Activated T-helper 1 cell treated with anti-CD3 and anti-CD28 coated beads, Interleukin-2, amount 50 U/mL, for 16 hours (primary cell): ENCODE data around the gene USH2A.

Source experiments
- DNase-seq, 2 donors: peaks; one replicate each; pipeline ENCODE4 v3.0.0-alpha.2; 2020; ENCODE audit warnings: low read depth in 1 of 2, low spot score in 1 of 2

The USH2A gene

DNA sequence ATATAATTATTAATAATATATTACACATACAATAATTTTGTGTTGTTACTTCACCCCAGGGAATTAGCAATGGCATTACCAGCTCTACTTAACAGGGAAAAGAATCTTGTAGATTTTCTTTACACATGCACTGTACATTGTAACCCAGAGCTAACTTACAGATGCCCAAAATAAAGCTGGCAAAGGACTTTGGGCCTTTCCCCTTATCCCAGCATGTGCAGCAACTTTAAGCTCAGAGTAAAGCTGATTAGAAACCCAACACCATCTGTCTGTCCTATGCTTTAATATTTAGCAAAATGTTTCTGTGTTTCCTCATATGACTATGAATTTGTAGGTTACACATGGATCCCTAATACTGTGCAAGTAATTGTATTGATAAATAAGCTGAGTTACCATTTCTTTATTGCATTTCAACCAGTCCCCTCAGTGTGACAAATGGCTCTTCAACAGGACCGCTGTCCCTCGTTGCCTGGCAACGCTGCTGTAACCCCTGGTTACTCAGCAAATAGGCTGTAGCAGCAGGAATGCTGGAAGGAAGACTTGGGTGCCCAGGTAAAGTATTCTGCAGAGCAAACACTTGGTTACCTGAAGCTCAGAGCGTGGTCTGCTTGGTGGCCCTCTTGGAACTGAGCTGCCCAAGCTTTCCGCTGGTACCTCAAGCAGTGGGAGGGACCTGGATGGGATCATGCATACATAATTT is at the start of gene USH2A:
Gene USH2A (minus strand): TSS at position 628 of the 700 bp plus-strand sequence. CDS start 1,112 bp downstream, outside the sequence.
- no peak for DNase-seq

DNA sequence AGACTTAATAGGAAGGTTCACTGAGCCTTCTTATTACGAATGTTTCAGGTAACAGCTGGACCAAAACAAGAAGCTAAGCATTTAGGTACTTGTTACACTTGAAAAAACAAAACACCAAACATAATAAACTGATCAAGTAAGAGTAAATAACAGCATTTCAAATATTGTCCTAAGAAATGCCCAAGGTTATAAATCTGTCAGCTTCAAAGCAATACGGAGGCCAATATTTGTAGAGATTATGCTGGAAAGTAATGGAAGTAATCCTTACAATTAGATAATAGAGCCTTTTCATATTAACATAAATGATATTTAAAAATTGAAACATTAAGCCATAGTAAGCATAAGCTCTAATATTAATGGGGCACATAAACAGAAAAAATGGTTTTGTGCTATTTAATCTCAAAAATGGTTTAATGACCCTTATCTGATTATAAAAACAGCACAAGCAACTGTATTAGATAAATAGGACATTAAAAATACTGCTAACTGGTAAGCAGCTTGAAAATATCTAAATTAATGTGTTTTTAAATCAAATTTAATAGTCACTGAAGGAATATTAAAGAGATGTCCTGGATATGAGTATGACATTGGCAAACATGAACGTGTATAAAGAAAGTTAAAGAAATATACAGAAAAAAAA is 43.0 kb upstream of the USH2A start:
- no peak for DNase-seq

DNA sequence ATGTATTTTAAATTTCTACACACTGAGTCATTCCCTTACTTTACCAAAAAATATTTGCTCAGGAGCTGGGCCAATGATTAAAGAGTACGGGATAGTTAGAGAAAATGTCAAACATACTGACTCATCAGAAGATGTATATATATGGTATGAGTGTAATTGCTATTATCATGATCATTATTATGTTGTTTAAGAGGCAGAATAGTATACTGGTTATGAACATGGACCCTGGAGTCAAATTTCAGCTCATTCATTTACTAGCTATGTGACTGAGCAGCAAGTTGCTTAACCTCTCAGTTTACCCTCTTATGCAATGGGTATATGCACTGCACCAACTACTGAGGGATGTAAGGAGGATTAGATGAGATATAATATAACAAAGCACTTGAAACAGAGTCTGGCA is 41.2 kb upstream of the USH2A start:
- no peak for DNase-seq

GRCh38 chr1:216462066-216462775 is 39.0 kb upstream of the USH2A start:
- no peak for DNase-seq

GRCh38 chr1:216461466-216461865 is 38.2 kb upstream of the USH2A start:
- no peak for DNase-seq

- DNase-seq = no peak
Observed at GRCh38 chr1:216459651-216460207, 36.5 kb upstream of the USH2A start.

- no peak for DNase-seq
Observed at GRCh38 chr1:216458812-216459211, 35.6 kb upstream of the USH2A start.

- no peak for DNase-seq
Observed at GRCh38 chr1:216457356-216457755, 34.1 kb upstream of the USH2A start.

DNA sequence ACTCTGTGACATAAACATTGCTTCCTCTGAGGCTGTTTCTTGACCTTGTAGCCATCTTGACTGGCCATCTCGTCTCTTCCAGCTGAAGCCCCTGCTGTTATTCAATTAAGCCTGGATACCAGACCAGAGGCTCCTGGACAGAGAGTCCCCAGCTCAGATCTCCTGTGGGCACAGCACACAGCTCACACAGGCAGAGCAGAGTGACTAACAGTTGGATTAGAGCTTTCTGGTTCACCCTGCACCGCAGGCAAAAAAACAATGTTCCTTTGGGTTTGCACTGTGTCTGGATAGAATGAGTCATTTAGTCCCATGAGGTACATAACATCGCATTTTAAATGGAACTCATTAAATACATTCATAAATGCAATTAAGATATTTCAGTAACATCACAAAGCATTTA is 33.4 kb upstream of the USH2A start:
- DNase-seq = no peak

- no peak for DNase-seq
Observed at GRCh38 chr1:216453777-216454176, 30.5 kb upstream of the USH2A start.

DNA sequence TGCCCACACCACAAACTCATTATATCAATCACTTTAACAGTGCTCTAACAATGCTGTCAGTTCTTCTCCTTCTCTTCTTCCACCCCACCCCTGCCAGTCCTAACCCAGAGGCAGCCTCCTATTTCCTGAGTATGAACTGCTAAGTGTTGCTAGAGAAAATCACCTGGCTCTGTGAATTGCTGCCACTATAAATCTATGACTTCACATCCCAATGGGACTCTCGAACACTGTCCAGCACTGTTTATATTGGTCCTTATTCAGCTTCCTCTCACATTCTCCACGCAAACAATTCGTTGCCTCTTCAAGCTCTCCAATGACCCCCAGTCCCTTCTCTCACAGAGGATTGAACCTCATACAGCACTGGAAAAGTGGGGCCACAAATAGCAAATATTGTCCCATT is 27.0 kb upstream of the USH2A start:
- no peak for DNase-seq

- no peak for DNase-seq
Observed at GRCh38 chr1:216448011-216448510, 24.8 kb upstream of the USH2A start.

DNA sequence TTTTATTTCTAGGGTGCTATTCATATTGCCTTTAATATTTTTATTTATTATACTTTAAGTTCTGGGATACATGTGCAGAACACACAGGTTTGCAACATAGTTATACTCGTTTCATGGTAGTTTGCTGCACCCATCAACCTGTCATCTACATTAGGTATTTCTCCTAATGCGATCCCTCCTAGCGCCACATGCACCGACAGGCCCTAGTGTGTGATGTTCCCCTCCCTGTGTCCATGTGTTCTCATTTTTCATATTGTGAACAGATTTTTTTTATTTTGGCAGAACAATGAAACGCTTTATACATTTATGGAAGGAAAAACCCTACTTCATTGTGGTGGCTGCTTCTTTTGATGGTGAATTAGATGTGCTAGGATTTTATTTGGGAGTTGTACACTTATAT is 14.4 kb upstream of the USH2A start:
- DNase-seq = no peak

GRCh38 chr1:216434232-216434631 is 11.0 kb upstream of the USH2A start:
- no peak for DNase-seq

- no peak for DNase-seq
Observed at GRCh38 chr1:216433175-216433574, 9.9 kb upstream of the USH2A start.

- no peak for DNase-seq
Observed at GRCh38 chr1:216430744-216431143, 7.5 kb upstream of the USH2A start.

- DNase-seq = no peak
Observed at GRCh38 chr1:216425577-216425976, 2.3 kb upstream of the USH2A start.

GRCh38 chr1:216420746-216421145 is 2.5 kb downstream of the USH2A start:
- no peak for DNase-seq

GRCh38 chr1:216420263-216420662 is 3.0 kb downstream of the USH2A start:
- no peak for DNase-seq

- no peak for DNase-seq
Observed at GRCh38 chr1:216416488-216416887, 6.8 kb downstream of the USH2A start.

DNA sequence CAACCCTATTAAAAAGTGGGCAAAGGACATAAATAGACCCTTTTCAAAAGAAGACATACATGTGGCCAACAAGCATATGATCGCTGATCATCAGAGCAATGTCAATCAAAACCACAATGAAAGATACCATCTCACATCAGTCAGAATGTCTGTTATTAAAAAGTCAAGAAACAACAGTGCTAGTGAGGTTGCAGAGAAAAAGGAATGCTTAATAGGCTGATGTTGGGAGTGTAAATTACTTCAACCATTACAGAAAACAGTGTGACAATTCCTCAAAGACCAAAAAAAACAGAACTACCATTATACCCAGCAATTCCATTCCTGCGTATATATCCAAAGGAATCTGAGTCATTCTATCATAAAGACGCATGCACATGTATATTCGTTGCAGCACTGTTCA is 13.2 kb downstream of the USH2A start:
- DNase-seq = no peak

GRCh38 chr1:216390956-216391355 is 32.3 kb downstream of the USH2A start:
- DNase-seq = no peak
